ENCODE results near the gene ZRANB1. TPM values are rescaled to one million over a fixed set of nuclear protein-coding genes. Genes with fewer than 3 reads are reported as not detected.
A peak's percentile ranks its signal among the peaks of the same experiment; 100 is the strongest.
"Not testable (repeated sequence)": the region's sequence is repeated elsewhere in the genome, so short reads cannot be mapped to it uniquely, and the experiment has no call there.

Gene ZRANB1
- total RNA-seq (2014; rRNA removed; shearing (Covaris generic); ENCODE audit: low replicate concordance), result 12.2 and 13.6 TPM in 2 replicates

GRCh38 chr10:124941823-124942222 is at the start of gene ZRANB1:
TSS of gene ZRANB1 (plus strand) at chr10:124942123. CDS start at chr10:124942494, 371 bp downstream.
- in situ Hi-C loops (cut with HindIII; ENCODE audit: low pct_unique_long_range_greater_than_20kb, low sequenced_read_pairs), result no loop called here
- no peak for DNase-seq (ENCODE audit: low read depth)

GRCh38 chr10:124892905-124893304 is 49.0 kb upstream of the ZRANB1 start:
- no peak for DNase-seq (ENCODE audit: low read depth)
- in situ Hi-C loops (cut with HindIII; ENCODE audit: low pct_unique_long_range_greater_than_20kb, low sequenced_read_pairs), result no loop called here

- DNase-seq (ENCODE audit: low read depth), result no peak
- in situ Hi-C loops (cut with HindIII; ENCODE audit: low pct_unique_long_range_greater_than_20kb, low sequenced_read_pairs), result no loop called here
Measured at GRCh38 chr10:124894569-124895215, 47.2 kb upstream of the ZRANB1 start.

GRCh38 chr10:124896751-124897150 is 45.2 kb upstream of the ZRANB1 start:
- in situ Hi-C loops (cut with HindIII; ENCODE audit: low pct_unique_long_range_greater_than_20kb, low sequenced_read_pairs), result no loop called here

GRCh38 chr10:124898471-124898870 is 43.5 kb upstream of the ZRANB1 start:
- in situ Hi-C loops (cut with HindIII; ENCODE audit: low pct_unique_long_range_greater_than_20kb, low sequenced_read_pairs), result no loop called here
- no peak for DNase-seq (ENCODE audit: low read depth)

More at GRCh38 chr10:124896751-124897150, 45.2 kb upstream of the ZRANB1 start:
- no peak for DNase-seq (ENCODE audit: low read depth)

GRCh38 chr10:124899151-124899550 is 42.8 kb upstream of the ZRANB1 start:
- no peak for DNase-seq (ENCODE audit: low read depth)
- in situ Hi-C loops (cut with HindIII; ENCODE audit: low pct_unique_long_range_greater_than_20kb, low sequenced_read_pairs), result no loop called here

- in situ Hi-C loops (cut with HindIII; ENCODE audit: low pct_unique_long_range_greater_than_20kb, low sequenced_read_pairs), result no loop called here
- DNase-seq (ENCODE audit: low read depth), result no peak
Measured at GRCh38 chr10:124902462-124902861, 39.5 kb upstream of the ZRANB1 start.

- no peak for DNase-seq (ENCODE audit: low read depth)
- in situ Hi-C loops (cut with HindIII; ENCODE audit: low pct_unique_long_range_greater_than_20kb, low sequenced_read_pairs), result no loop called here
Measured at GRCh38 chr10:124903111-124903510, 38.8 kb upstream of the ZRANB1 start.

GRCh38 chr10:124904796-124905195 is 37.1 kb upstream of the ZRANB1 start:
- DNase-seq (ENCODE audit: low read depth), result no peak
- in situ Hi-C loops (cut with HindIII; ENCODE audit: low pct_unique_long_range_greater_than_20kb, low sequenced_read_pairs), result no loop called here

GRCh38 chr10:124906551-124907001 is 35.3 kb upstream of the ZRANB1 start:
- no peak for DNase-seq (ENCODE audit: low read depth)

GRCh38 chr10:124909563-124909962 is 32.4 kb upstream of the ZRANB1 start:
- in situ Hi-C loops (cut with HindIII; ENCODE audit: low pct_unique_long_range_greater_than_20kb, low sequenced_read_pairs), result no loop called here
- no peak for DNase-seq (ENCODE audit: low read depth)

More at GRCh38 chr10:124906551-124907001, 35.3 kb upstream of the ZRANB1 start:
- in situ Hi-C loops (cut with HindIII; ENCODE audit: low pct_unique_long_range_greater_than_20kb, low sequenced_read_pairs), result no loop called here

GRCh38 chr10:124911124-124912067 is 30.5 kb upstream of the ZRANB1 start:
- DNase-seq (ENCODE audit: low read depth), result no peak

GRCh38 chr10:124912101-124912886 is 29.6 kb upstream of the ZRANB1 start:
- in situ Hi-C loops (cut with HindIII; ENCODE audit: low pct_unique_long_range_greater_than_20kb, low sequenced_read_pairs), result no loop called here
- no peak for DNase-seq (ENCODE audit: low read depth)

More at GRCh38 chr10:124911124-124912067, 30.5 kb upstream of the ZRANB1 start:
- in situ Hi-C loops (cut with HindIII; ENCODE audit: low pct_unique_long_range_greater_than_20kb, low sequenced_read_pairs), result no loop called here

- DNase-seq (ENCODE audit: low read depth), result no peak
- in situ Hi-C loops (cut with HindIII; ENCODE audit: low pct_unique_long_range_greater_than_20kb, low sequenced_read_pairs), result no loop called here
Measured at GRCh38 chr10:124913167-124913566, 28.8 kb upstream of the ZRANB1 start.

- DNase-seq (ENCODE audit: low read depth); in situ Hi-C loops (cut with HindIII; ENCODE audit: low pct_unique_long_range_greater_than_20kb, low sequenced_read_pairs): not testable (repeated sequence)
Measured at GRCh38 chr10:124914398-124914797, 27.5 kb upstream of the ZRANB1 start.

- in situ Hi-C loops (cut with HindIII; ENCODE audit: low pct_unique_long_range_greater_than_20kb, low sequenced_read_pairs), result no loop called here
- no peak for DNase-seq (ENCODE audit: low read depth)
Measured at GRCh38 chr10:124916098-124916584, 25.8 kb upstream of the ZRANB1 start.

GRCh38 chr10:124916585-124917427 is 25.1 kb upstream of the ZRANB1 start:
- DNase-seq (ENCODE audit: low read depth), result peak; percentile 93

More at GRCh38 chr10:124916585-124917427, 25.1 kb upstream of the ZRANB1 start:
- in situ Hi-C loops (cut with HindIII; ENCODE audit: low pct_unique_long_range_greater_than_20kb, low sequenced_read_pairs), result no loop called here

Data from Caki2 (cell line).